RWPE2 (cell line): Measurements from ENCODE around the gene TNFRSF1A.
A peak's percentile ranks its signal among the peaks of the same experiment; 100 is the strongest.

Source experiments
- ATAC-seq: fragments of 200-7000 bp; cut with Tn5 transposase; 3 replicates; pipeline ENCODE4 v1.9.1; 2021; ENCODE audit warnings: low read depth
- DNase-seq: peaks from one replicate; pipeline ENCODE4 v3.0.0-alpha.2; 2020; ENCODE audit warnings: low spot score
- H3K27ac ChIP-seq: fragments of 450-650 bp; 2 replicates; pipeline ENCODE4 v1.5.1; 2017; ENCODE audit warnings: mild to moderate bottlenecking; ENCODE audit not compliant: poor library complexity, severe bottlenecking
- H3K27me3 ChIP-seq: fragments of 250-450 bp; sonication (Bioruptor Pico); 2 replicates; pipeline ENCODE4 v1.5.1; 2021; ENCODE audit warnings: mild to moderate bottlenecking, moderate library complexity; ENCODE audit not compliant: insufficient read depth, poor library complexity, severe bottlenecking
- H3K36me3 ChIP-seq: fragments of 250-450 bp; sonication (Bioruptor Pico); 2 replicates; pipeline ENCODE4 v1.5.1; 2020; ENCODE audit warnings: low read depth, mild to moderate bottlenecking, moderate library complexity
- H3K4me1 ChIP-seq: fragments of 250-450 bp; sonication (Bioruptor Pico); 2 replicates; pipeline ENCODE4 v1.5.1; 2021; ENCODE audit warnings: mild to moderate bottlenecking, moderate library complexity; ENCODE audit not compliant: insufficient read depth, poor library complexity, severe bottlenecking
- H3K4me3 ChIP-seq: fragments of 250-450 bp; sonication (Bioruptor Pico); 2 replicates; pipeline ENCODE4 v1.5.1; 2021; ENCODE audit warnings: mild to moderate bottlenecking, moderate library complexity; ENCODE audit not compliant: severe bottlenecking
- H3K9me3 ChIP-seq: fragments of 250-450 bp; sonication (Bioruptor Pico); 2 replicates; pipeline ENCODE4 v1.5.1; 2021; ENCODE audit warnings: mild to moderate bottlenecking, moderate library complexity; ENCODE audit not compliant: severe bottlenecking
- TF ChIP-seq, protein P1 (sequence below): fragments of 450-650 bp; IDR thresholded peaks from one replicate; pipeline ENCODE4 v1.5.1; 2017; ENCODE audit warnings: mild to moderate bottlenecking, moderate library complexity; ENCODE audit not compliant: poor library complexity, severe bottlenecking

The TNFRSF1A gene

DNA sequence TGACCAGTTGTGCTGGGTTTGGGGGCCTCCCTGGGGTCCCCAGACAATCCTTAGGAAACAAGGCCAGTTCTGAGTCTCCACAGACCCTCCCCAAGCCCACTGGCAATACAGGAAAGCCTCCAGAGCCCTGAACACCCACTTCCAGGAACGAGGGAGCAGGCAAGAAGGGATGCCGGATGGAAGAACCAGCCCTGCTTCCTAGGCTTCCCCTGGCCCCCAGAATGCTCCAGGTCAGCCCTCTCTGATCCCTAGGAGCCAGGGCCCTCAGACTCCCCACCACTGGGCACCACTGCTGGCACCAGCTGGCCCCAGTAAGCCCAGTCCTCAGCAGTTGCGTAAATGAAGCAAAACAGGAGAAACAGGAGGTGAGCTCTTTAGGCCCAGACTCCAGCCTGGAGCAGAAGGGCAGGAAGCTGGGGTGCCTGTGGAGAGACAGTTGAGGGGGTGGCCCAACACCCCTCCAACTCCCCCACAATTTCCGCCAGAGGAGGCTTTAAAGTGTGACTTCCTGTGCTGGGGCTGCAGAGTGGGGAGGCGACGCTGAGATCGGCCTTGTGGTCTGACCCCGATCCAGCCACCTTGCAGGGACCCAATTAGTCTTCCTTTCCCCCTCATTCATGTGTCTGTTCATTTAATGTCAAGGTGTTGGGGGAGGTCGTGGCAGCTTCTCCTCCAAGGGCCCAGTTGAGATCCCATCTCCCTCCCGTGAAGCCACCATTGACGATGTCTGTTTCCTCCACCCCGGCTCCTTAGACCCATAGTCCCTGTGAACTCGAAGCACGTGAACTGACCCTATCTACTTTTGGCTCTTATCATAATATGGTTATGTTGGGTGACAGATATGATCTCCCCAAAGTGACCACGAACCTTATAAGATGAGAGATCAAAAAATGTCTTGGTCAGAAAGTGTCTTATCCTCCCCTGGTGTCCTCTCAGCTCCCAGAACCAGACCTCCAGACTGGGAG is 4.7 kb downstream of the TNFRSF1A start:
- peak overlapping the region; percentile 6 for H3K4me3 ChIP-seq
- DNase-seq, result no peak
- no peaks in the 10 kb centered on the region for H3K9me3 ChIP-seq
- no peak; the same call in 2 of the 3 replicates for ATAC-seq
- H3K4me1 ChIP-seq, result peaks cover 71% of the 10 kb centered on the region
- TF ChIP-seq, protein P1, sequence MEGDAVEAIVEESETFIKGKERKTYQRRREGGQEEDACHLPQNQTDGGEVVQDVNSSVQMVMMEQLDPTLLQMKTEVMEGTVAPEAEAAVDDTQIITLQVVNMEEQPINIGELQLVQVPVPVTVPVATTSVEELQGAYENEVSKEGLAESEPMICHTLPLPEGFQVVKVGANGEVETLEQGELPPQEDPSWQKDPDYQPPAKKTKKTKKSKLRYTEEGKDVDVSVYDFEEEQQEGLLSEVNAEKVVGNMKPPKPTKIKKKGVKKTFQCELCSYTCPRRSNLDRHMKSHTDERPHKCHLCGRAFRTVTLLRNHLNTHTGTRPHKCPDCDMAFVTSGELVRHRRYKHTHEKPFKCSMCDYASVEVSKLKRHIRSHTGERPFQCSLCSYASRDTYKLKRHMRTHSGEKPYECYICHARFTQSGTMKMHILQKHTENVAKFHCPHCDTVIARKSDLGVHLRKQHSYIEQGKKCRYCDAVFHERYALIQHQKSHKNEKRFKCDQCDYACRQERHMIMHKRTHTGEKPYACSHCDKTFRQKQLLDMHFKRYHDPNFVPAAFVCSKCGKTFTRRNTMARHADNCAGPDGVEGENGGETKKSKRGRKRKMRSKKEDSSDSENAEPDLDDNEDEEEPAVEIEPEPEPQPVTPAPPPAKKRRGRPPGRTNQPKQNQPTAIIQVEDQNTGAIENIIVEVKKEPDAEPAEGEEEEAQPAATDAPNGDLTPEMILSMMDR, result no peak
- H3K36me3 ChIP-seq, result peaks cover 53% of the 10 kb centered on the region
- H3K27me3 ChIP-seq, result no peaks in the 10 kb centered on the region
- H3K27ac ChIP-seq, result peak overlapping the region; percentile 97

DNA sequence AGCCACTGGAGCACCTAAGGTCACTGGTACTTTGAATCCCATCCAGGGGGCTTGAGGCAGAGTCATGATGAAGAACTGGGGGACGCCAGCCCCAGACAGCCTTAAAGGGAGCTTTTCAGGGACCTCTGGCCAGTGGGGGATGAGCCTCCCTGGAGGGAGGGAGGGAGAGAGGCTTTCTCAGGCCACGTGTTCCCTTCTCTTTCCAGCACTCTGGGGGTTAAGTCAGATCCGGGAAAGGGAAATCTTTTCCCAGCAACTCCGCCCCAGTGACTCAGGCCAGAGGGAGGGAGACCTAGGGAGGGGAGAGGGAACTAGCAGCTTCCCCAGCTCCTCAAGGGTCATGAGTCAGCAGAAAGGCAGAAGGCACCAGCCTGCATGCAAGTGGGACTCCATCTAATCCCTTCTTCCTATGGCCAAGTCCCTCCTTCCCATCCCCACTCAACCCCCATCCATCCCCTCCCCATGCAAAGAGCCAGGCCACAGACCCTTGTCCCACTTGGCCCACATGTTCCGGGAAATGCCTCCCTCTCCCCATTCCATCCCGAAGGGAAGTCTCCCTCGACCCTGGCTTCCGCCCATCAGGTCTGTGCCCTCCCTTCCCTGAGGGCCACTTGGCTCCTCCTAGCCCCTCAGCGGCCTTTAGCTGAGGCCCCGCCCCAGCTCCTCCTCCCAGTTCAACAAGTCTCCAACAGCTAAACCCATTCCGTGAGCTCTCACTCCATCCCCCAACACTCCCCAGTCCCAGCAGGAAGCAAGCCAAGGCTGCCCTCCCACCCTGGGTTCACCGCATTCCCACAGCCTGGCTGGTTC is 5.6 kb downstream of the TNFRSF1A start:
- peaks cover 71% of the 10 kb centered on the region for H3K4me1 ChIP-seq
- peak; percentile 66 for ATAC-seq
- H3K4me3 ChIP-seq, result peak overlapping the region; percentile 6

DNA sequence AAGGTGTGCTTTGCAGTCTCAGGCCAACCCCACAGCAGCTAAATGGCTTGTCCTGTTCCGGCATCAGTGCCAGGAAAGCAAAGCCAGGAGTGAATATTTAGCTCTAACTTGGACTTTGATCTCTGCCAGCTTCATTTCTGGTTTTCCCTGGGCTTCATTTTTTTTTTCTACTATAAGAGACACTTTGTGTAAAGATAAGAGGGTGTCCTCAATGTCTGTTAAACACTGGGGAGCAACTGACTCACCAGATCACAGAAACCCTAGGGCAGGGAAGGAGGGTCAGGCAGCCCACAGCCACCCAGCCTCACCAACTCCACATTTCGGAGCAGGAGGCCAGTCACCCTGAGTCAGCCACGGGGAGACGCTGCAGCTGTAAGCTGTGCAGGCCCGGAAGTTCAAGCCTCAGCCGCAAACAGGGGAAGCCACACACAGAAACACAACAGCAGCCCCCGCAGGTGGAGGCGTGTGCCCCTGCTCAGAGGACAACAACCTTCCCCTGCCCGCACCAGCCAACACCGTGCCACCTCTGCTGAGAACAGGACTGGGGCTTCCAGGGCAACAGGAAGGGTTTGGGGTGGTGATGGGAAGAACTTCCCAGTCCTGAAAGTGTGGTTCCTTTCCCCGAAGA is 6.3 kb downstream of the TNFRSF1A start:
- ATAC-seq, result peak; percentile 18; the same call in 2 of the 3 replicates

More for the DNA sequence above, 5.6 kb downstream of the TNFRSF1A start:
- Histone ChIP-seq H3K27ac (peak overlapping the region; percentile 97), H3K9me3 (no peaks in the 10 kb centered on the region), H3K36me3 (peaks cover 62% of the 10 kb centered on the region), H3K27me3 (no peaks in the 10 kb centered on the region)
- TF ChIP-seq, protein P1, result no peak
- DNase-seq, result peak; percentile 98

DNA sequence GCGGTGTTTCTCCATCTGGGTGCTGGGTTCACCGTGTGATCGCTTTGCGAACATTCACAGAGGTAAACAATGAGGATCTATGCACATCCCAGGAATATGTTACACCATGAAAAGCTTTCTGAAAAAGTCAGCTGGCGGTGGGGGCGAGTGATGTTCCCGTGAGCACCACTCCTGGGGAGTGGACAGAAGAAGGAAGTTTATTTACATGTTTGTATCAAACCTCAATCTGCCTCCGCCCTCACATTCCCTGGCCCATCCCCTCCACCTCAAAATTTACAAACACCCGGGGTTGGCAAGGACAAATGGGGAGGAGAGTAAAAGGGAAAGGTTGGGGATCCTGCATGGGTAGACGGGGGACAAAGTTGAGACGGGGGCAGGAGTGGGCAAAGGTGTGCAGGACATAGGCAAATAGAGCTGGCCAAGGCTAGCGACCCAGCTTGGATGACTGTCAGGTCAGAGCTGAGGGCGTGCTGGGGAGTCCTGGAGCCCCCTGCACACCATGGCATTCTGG is 6.9 kb downstream of the TNFRSF1A start:
- ATAC-seq (no peak), DNase-seq (no peak)
- H3K27ac ChIP-seq, result peak overlapping the region; percentile 97
- no peaks in the 10 kb centered on the region for H3K9me3 ChIP-seq
- TF ChIP-seq, protein P1, result no peak
- peaks cover 70% of the 10 kb centered on the region for H3K4me1 ChIP-seq
- peaks cover 69% of the 10 kb centered on the region for H3K36me3 ChIP-seq
- H3K27me3 ChIP-seq, result no peaks in the 10 kb centered on the region
- no peak overlapping the region for H3K4me3 ChIP-seq

More for the DNA sequence above, 6.3 kb downstream of the TNFRSF1A start:
- Histone ChIP-seq H3K4me3 (no peak overlapping the region), H3K9me3 (no peaks in the 10 kb centered on the region), H3K4me1 (peaks cover 71% of the 10 kb centered on the region), H3K36me3 (peaks cover 69% of the 10 kb centered on the region), H3K27me3 (no peaks in the 10 kb centered on the region), H3K27ac (peak overlapping the region; percentile 97)
- TF ChIP-seq, protein P1, result peak; percentile 61
- DNase-seq, result no peak
